Sigmoid colon (tissue), 4 donors: Measurements from ENCODE around the gene GCNA.

Experiments
- CTCF ChIP-seq, 4 experiments: fragments of 450-650 bp in 3 of 4; fragments of 200-600 bp in 1 of 4; IDR thresholded peaks; one replicate each; pipeline ENCODE4 v1.5.1; 2016 to 2019; ENCODE audit warnings: antibody characterized with exemption in 4 of 4, mild to moderate bottlenecking in 3 of 4, moderate library complexity in 2 of 4
- EP300 ChIP-seq, 4 donors: sonication (generic); formaldehyde crosslinking; IDR thresholded peaks; one replicate each; pipeline ENCODE4 v1.6.1; 2017; ENCODE audit warnings: antibody characterized with exemption in 4 of 4

GRCh38 chrX:71581210-71581609, 3.0 kb downstream of the GCNA start:
- TF ChIP-seq CTCF (IDR thresholded peaks at IDR 0.05) (no peak), EP300 (IDR thresholded peaks at IDR 0.05) (no peak)
